Endothelial cell of umbilical vein (primary cell): ENCODE results near the gene TFDP1. TPM values are rescaled to one million over a fixed set of nuclear protein-coding genes. Genes with fewer than 3 reads are reported as not detected.

ENCODE experiments used
- BruUV-seq: library from RNA; stranded (reverse); fragments of 400-500 nt; replicated peaks from 2 replicates; lab custom pipeline; 2021; lab: Mats Ljungman, UMichigan
- CTCF ChIA-PET: fragments of 300-600, 350-600 bp; sonication (Branson Sonifier 250); formaldehyde crosslinking; loops from one replicate; lab custom pipeline; 2021; ENCODE audit warnings: antibody characterized with exemption, inconsistent platforms; lab: Charles Lee
- POLR2A ChIA-PET: fragments of 300-600, 350-600 bp; sonication (Branson Sonifier 250); formaldehyde crosslinking; loops from one replicate; lab custom pipeline; 2021; ENCODE audit warnings: antibody characterized with exemption, inconsistent platforms; lab: Charles Lee
- DNase-seq: peaks from one replicate; pipeline ENCODE4 v3.0.0-alpha.2; 2011; ENCODE audit warnings: low read depth, low spot score
- FAIRE-seq: peaks from 2 replicates; lab custom pipeline; 2011; peaks lifted over from hg19 to GRCh38; lab: Jason Lieb, UNC
- H2AFZ ChIP-seq: 2 replicates; pipeline ENCODE4 v1.6.0; 2012; ENCODE audit warnings: low read depth, low read length, control low read depth, inconsistent platforms
- H3K27ac ChIP-seq: 2 replicates; pipeline ENCODE4 v1.5.1; 2011; ENCODE audit warnings: low read depth, mild to moderate bottlenecking, control low read depth, low read length, moderate library complexity; ENCODE audit not compliant: insufficient read depth
- H3K27me3 ChIP-seq, 2 experiments: 2 replicates each; pipeline versions ENCODE4 v1.6.0 to v1.6.1; 2011; ENCODE audit warnings: low read length in 2 of 2, mixed read lengths in 1 of 2; ENCODE audit not compliant: control insufficient read depth in 2 of 2, insufficient read depth in 2 of 2
- H3K36me3 ChIP-seq, 2 experiments: 2 replicates in 1 of 2; 3 replicates in 1 of 2; pipeline ENCODE4 v1.5.1; 2011; ENCODE audit warnings: low read length in 2 of 2, mild to moderate bottlenecking in 1 of 2, moderate library complexity in 1 of 2; ENCODE audit not compliant: control insufficient read depth in 2 of 2, insufficient read depth in 2 of 2; ENCODE audit errors: extremely low read depth in 1 of 2
- H3K4me1 ChIP-seq: 3 replicates; pipeline ENCODE4 v1.5.1; 2011; ENCODE audit warnings: mild to moderate bottlenecking, low read length; ENCODE audit not compliant: control insufficient read depth, insufficient read depth; ENCODE audit errors: extremely low read depth
- H3K4me2 ChIP-seq: 2 replicates; pipeline ENCODE4 v1.6.1; 2011; ENCODE audit warnings: low read length, control low read depth, mixed read lengths; ENCODE audit not compliant: insufficient read depth
- H3K4me3 ChIP-seq, 3 experiments: fragments of 200-600 bp in 1 of 3; sonication (generic), shearing (Covaris generic) in 1 of 3; replicated peaks in 1 of 3; 2 replicates each; pipeline ENCODE4 v1.5.1; 2011 to 2016; ENCODE audit warnings: control low read depth in 3 of 3, low read length in 3 of 3, mild to moderate bottlenecking in 2 of 3, inconsistent platforms in 1 of 3, low read depth in 1 of 3, moderate library complexity in 1 of 3; ENCODE audit not compliant: insufficient read depth in 1 of 3
- H3K79me2 ChIP-seq: 2 replicates; pipeline ENCODE4 v1.6.0; 2012; ENCODE audit warnings: low read length, inconsistent platforms; ENCODE audit not compliant: control insufficient read depth, insufficient read depth
- H3K9ac ChIP-seq: replicated peaks from 2 replicates; pipeline ENCODE3; 2011; ENCODE audit warnings: low read length, control low read depth; ENCODE audit not compliant: insufficient read depth; ENCODE audit errors: extremely low read depth
- H3K9me1 ChIP-seq: replicated peaks from 3 replicates; pipeline ENCODE4 v1.6.0; 2011; ENCODE audit warnings: mild to moderate bottlenecking, low read length; ENCODE audit not compliant: control insufficient read depth, insufficient read depth; ENCODE audit errors: extremely low read depth
- H3K9me3 ChIP-seq: replicated peaks from 2 replicates; pipeline ENCODE4 v1.5.1; 2012; ENCODE audit warnings: low read length, inconsistent platforms; ENCODE audit not compliant: control insufficient read depth, insufficient read depth
- H4K20me1 ChIP-seq: replicated peaks from 2 replicates; pipeline ENCODE3; 2011; ENCODE audit warnings: mild to moderate bottlenecking, low read length; ENCODE audit not compliant: control insufficient read depth, insufficient read depth; ENCODE audit errors: extremely low read depth
- EZH2 ChIP-seq: IDR thresholded peaks from 2 replicates; pipeline ENCODE4 v1.6.1; 2012; ENCODE audit warnings: borderline replicate concordance, low read depth, mild to moderate bottlenecking, moderate library complexity, low read length, inconsistent platforms; ENCODE audit not compliant: severe bottlenecking
- FOS ChIP-seq: IDR thresholded peaks from 2 replicates; pipeline ENCODE4 v1.6.1; 2011; ENCODE audit warnings: mild to moderate bottlenecking, low read length, moderate library complexity, borderline replicate concordance; ENCODE audit not compliant: insufficient read depth
- GATA2 ChIP-seq: IDR thresholded peaks from 2 replicates; pipeline ENCODE4 v1.7.0; 2011; ENCODE audit warnings: low read depth, mild to moderate bottlenecking, moderate library complexity, mixed read lengths, low read length; ENCODE audit not compliant: insufficient read length, insufficient read depth
- JUN ChIP-seq: IDR thresholded peaks from 2 replicates; pipeline ENCODE4 v1.6.1; 2011; ENCODE audit warnings: borderline replicate concordance, low read depth; ENCODE audit not compliant: insufficient read length, insufficient read depth
- MYC ChIP-seq: IDR thresholded peaks from one replicate; pipeline ENCODE4 v1.6.1; 2011; ENCODE audit warnings: mild to moderate bottlenecking, low read depth, low read length
- POLR2A ChIP-seq: IDR thresholded peaks from 2 replicates; pipeline ENCODE4 v1.6.1; 2012; ENCODE audit warnings: low read depth, mild to moderate bottlenecking, control low read depth, low read length
- POLR2AphosphoS5 ChIP-seq: IDR thresholded peaks from 2 replicates; pipeline ENCODE4 v1.6.1; 2012; ENCODE audit warnings: low read depth, mild to moderate bottlenecking, control low read depth, low read length, moderate library complexity; ENCODE audit not compliant: insufficient read depth
- dilution Hi-C: fragments of 300-500 bp; cut with MboI; formaldehyde crosslinking; loops from one replicate; pipeline ENCODE4 v1.15.0; 2019; ENCODE audit warnings: low sequenced_read_pairs; ENCODE audit not compliant: extremely low pct_ligation_motif_present
- intact Hi-C: fragments of 100-400 bp; cut with micrococcal nuclease; formaldehyde crosslinking; loops from one replicate; pipeline ENCODE4 v1.10.0; 2022
- polyA plus RNA-seq, 4 experiments: library from polyadenylated mRNA; depleted of rRNA in 3 of 4; stranded (reverse) in 3 of 4; unstranded in 1 of 4; fragments of >200 nt; gene quantifications; 2 replicates each; pipeline versions ENCODE4 v1.2.1 to v1.2.3, GENCODE V29; 2011 to 2012; ENCODE audit warnings: missing spikeins in 1 of 4
- total RNA-seq: library from RNA; stranded (reverse); gene quantifications from 2 replicates; pipeline ENCODE4 v1.2.3, GENCODE V29; 2021
- TF ChIP-seq, protein P1 (sequence below), 2 donors: IDR thresholded peaks; 1 replicate in 1 of 2; 2 replicates in 1 of 2; pipeline ENCODE4 v1.5.1; 2011; ENCODE audit warnings: low read length in 2 of 2, mild to moderate bottlenecking in 2 of 2, moderate library complexity in 2 of 2, control low read depth in 1 of 2, inconsistent platforms in 1 of 2, low read depth in 1 of 2; ENCODE audit not compliant: insufficient read depth in 1 of 2; ENCODE audit errors: extremely low read depth in 1 of 2
- TF ChIP-seq, protein P2 (sequence below): IDR thresholded peaks from 2 replicates; pipeline ENCODE4 v1.6.1; 2011; ENCODE audit not compliant: insufficient read depth, insufficient read length

The TFDP1 gene
- total and polyA plus RNA-seq, 2 donors (not counting 3 experiments of a cell fraction or from before 2014, with no cell fraction given): 64.3 to 137 TPM

DNA sequence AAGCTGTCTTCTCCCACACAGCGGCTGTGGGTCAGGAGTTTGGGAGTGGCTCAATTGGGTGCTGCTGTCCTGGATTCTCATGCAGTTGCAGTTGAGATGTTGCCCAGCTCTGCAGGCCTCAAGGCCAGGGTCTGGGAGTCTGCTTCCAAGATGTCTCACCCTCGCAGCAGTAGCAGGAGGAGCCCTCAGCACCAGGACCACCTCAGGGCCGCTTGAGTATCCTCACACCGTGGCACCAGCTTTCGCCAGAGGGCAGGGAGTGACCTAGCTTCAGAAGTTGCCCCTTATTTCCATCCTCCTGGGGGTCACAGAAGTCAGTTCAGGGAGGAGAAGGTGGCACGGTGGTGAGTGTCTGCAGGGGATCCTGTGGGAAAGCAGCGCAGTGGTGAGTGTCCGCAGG, 20.9 kb downstream of the TFDP1 start:
- no peaks in the 10 kb centered on the region for H3K9me3 ChIP-seq
- BruUV-seq: no TSS peak
- no peak overlapping the region for H3K9ac ChIP-seq
- H3K4me3 ChIP-seq: no peak overlapping the region
- H3K27ac ChIP-seq: no peak overlapping the region
- H3K4me1 ChIP-seq: no peaks in the 10 kb centered on the region
- no peaks in the 10 kb centered on the region for H3K27me3 ChIP-seq
- POLR2A ChIA-PET: no interaction called here
- H3K4me2 ChIP-seq: no peak overlapping the region
- no peak for FAIRE-seq
- peaks cover 95% of the 10 kb centered on the region for H3K79me2 ChIP-seq
- DNase-seq: no peak
- TF ChIP-seq POLR2AphosphoS5 (no peak), POLR2A (no peak), FOS (no peak), EZH2 (no peak), GATA2 (no peak), JUN (no peak), MYC (no peak)
- TF ChIP-seq, protein P1, sequence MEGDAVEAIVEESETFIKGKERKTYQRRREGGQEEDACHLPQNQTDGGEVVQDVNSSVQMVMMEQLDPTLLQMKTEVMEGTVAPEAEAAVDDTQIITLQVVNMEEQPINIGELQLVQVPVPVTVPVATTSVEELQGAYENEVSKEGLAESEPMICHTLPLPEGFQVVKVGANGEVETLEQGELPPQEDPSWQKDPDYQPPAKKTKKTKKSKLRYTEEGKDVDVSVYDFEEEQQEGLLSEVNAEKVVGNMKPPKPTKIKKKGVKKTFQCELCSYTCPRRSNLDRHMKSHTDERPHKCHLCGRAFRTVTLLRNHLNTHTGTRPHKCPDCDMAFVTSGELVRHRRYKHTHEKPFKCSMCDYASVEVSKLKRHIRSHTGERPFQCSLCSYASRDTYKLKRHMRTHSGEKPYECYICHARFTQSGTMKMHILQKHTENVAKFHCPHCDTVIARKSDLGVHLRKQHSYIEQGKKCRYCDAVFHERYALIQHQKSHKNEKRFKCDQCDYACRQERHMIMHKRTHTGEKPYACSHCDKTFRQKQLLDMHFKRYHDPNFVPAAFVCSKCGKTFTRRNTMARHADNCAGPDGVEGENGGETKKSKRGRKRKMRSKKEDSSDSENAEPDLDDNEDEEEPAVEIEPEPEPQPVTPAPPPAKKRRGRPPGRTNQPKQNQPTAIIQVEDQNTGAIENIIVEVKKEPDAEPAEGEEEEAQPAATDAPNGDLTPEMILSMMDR (IDR thresholded peaks at IDR 0.05; ENCODE audit: extremely low read depth in 1 of 2, insufficient read depth in 1 of 2, low read depth in 1 of 2, low read length in 2 of 2): no peak
- TF ChIP-seq, protein P2, sequence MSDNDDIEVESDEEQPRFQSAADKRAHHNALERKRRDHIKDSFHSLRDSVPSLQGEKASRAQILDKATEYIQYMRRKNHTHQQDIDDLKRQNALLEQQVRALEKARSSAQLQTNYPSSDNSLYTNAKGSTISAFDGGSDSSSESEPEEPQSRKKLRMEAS: no peak
- CTCF ChIA-PET: no interaction called here
- H3K36me3 ChIP-seq: peaks cover 0 to 19% of the 10 kb centered on the region in 2 experiments
- dilution Hi-C loops: no loop called here
- no peaks in the 10 kb centered on the region for H3K9me1 ChIP-seq
- intact Hi-C loops: no loop called here
- H4K20me1 ChIP-seq: no peaks in the 10 kb centered on the region
- H2AFZ ChIP-seq: no peak overlapping the region
